MM.1S (cell line): ENCODE results near the gene CERT1.

ENCODE experiments used
- DNase-seq: peaks from one replicate; pipeline ENCODE4 v3.0.0-alpha.2; 2015
- H2AFZ ChIP-seq: fragments of 300-600 bp; sonication (generic); 2 replicates; pipeline ENCODE4 v1.6.0; 2016; ENCODE audit warnings: antibody characterized with exemption, low read length
- H3F3A ChIP-seq: fragments of 300-600 bp; sonication (generic); 2 replicates; pipeline ENCODE4 v1.6.1; 2016; ENCODE audit warnings: mild to moderate bottlenecking, antibody characterized with exemption, low read length, moderate library complexity, mixed read lengths; ENCODE audit not compliant: insufficient read depth
- H3K27ac ChIP-seq: fragments of 300-600 bp; sonication (generic); 2 replicates; pipeline ENCODE4 v1.5.1; 2016; ENCODE audit warnings: mild to moderate bottlenecking, low read length
- H3K27me3 ChIP-seq: fragments of 300-600 bp; sonication (generic); replicated peaks from 2 replicates; pipeline ENCODE4 v1.6.0; 2016; ENCODE audit warnings: low read length; ENCODE audit not compliant: insufficient read depth
- H3K36me3 ChIP-seq: fragments of 300-600 bp; sonication (generic); replicated peaks from 2 replicates; pipeline ENCODE4 v1.6.1; 2016; ENCODE audit warnings: mild to moderate bottlenecking, low read length, mixed read lengths; ENCODE audit not compliant: insufficient read depth
- H3K4me1 ChIP-seq: fragments of 300-600 bp; sonication (generic); 2 replicates; pipeline ENCODE4 v1.6.1; 2016; ENCODE audit warnings: low read length, mixed read lengths
- H3K4me2 ChIP-seq: fragments of 300-600 bp; sonication (generic); 2 replicates; pipeline ENCODE4 v1.6.0; 2016; ENCODE audit warnings: low read depth, low read length
- H3K4me3 ChIP-seq: fragments of 300-600 bp; sonication (generic); 2 replicates; pipeline ENCODE4 v1.5.1; 2016; ENCODE audit warnings: low read length, mixed read lengths
- H3K79me2 ChIP-seq: fragments of 300-600 bp; sonication (generic); 2 replicates; pipeline ENCODE4 v1.6.1; 2016; ENCODE audit warnings: mixed run types, low read length, mixed read lengths
- H3K9ac ChIP-seq: fragments of 300-600 bp; sonication (generic); 2 replicates; pipeline ENCODE4 v1.6.1; 2016; ENCODE audit warnings: low read length, mixed read lengths
- H3K9me2 ChIP-seq: fragments of 300-600 bp; sonication (generic); replicated peaks from 2 replicates; pipeline ENCODE4 v1.6.1; 2016; ENCODE audit warnings: mild to moderate bottlenecking, low read length, mixed read lengths; ENCODE audit not compliant: insufficient read depth
- H3K9me3 ChIP-seq: fragments of 300-600 bp; sonication (generic); replicated peaks from 2 replicates; pipeline ENCODE4 v1.6.1; 2016; ENCODE audit warnings: mild to moderate bottlenecking, low read length, mixed read lengths; ENCODE audit not compliant: insufficient read depth
- H4K20me1 ChIP-seq: fragments of 300-600 bp; sonication (generic); 2 replicates; pipeline ENCODE4 v1.6.1; 2016; ENCODE audit warnings: mild to moderate bottlenecking, low read length, moderate library complexity, mixed read lengths; ENCODE audit not compliant: insufficient read depth
- EZH2 ChIP-seq: fragments of 300-600 bp; sonication (generic); optimal IDR thresholded peaks from 2 replicates; pipeline ENCODE3; 2017; ENCODE audit warnings: low read depth, mild to moderate bottlenecking, antibody characterized with exemption, low read length, mixed read lengths
- EZH2phosphoT487 ChIP-seq: fragments of 300-600 bp; sonication (generic); IDR thresholded peaks from 2 replicates; pipeline ENCODE4 v1.6.1; 2018; ENCODE audit warnings: antibody characterized with exemption, low read length
- TF ChIP-seq, protein P1 (sequence below): fragments of 300-600 bp; sonication (generic); IDR thresholded peaks from 2 replicates; pipeline ENCODE4 v1.5.1; 2016; ENCODE audit warnings: antibody characterized with exemption, low read length, mixed read lengths

Gene CERT1

DNA sequence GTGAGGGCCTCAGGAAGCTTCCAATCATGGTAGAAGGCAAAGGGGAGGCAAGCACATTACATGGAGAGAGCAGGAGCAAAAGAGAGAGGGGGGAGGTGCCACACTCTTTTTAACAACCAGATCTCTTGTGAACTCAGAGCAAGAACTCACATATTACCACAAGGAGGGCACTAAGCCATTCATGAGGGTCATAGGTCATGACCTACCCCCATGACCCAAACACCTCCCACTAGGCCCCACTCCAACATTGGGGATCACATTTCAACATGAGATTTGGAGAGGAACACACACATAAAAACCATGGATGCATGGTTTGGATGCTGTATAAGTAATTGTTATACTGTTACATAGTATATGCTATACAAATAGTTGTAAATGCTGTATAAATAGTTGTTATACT is 17.8 kb upstream of the CERT1 start:
- Histone ChIP-seq H3K9me2 (no peaks in the 10 kb centered on the region), H3K27me3 (no peaks in the 10 kb centered on the region), H3K36me3 (no peaks in the 10 kb centered on the region; the same call in 1 of the 2 replicates), H3K79me2 (peaks cover 25% of the 10 kb centered on the region), H2AFZ (no peak overlapping the region), H3K4me1 (peaks cover 8% of the 10 kb centered on the region; the same call in 1 of the 2 replicates), H3K27ac (no peak overlapping the region), H3K4me3 (no peak overlapping the region), H3K9me3 (no peaks in the 10 kb centered on the region), H3K4me2 (no peak overlapping the region), H3F3A (peaks cover 5% of the 10 kb centered on the region; the same call in 1 of the 2 replicates), H3K9ac (no peak overlapping the region), H4K20me1 (no peaks in the 10 kb centered on the region)
- no peak for DNase-seq
- TF ChIP-seq EZH2phosphoT487 (no peak), EZH2 (no peak)
- TF ChIP-seq, protein P1, sequence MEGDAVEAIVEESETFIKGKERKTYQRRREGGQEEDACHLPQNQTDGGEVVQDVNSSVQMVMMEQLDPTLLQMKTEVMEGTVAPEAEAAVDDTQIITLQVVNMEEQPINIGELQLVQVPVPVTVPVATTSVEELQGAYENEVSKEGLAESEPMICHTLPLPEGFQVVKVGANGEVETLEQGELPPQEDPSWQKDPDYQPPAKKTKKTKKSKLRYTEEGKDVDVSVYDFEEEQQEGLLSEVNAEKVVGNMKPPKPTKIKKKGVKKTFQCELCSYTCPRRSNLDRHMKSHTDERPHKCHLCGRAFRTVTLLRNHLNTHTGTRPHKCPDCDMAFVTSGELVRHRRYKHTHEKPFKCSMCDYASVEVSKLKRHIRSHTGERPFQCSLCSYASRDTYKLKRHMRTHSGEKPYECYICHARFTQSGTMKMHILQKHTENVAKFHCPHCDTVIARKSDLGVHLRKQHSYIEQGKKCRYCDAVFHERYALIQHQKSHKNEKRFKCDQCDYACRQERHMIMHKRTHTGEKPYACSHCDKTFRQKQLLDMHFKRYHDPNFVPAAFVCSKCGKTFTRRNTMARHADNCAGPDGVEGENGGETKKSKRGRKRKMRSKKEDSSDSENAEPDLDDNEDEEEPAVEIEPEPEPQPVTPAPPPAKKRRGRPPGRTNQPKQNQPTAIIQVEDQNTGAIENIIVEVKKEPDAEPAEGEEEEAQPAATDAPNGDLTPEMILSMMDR: no peak

GRCh38 chr5:75526070-75526469 is 14.6 kb upstream of the CERT1 start:
- no peaks in the 10 kb centered on the region; the same call in 1 of the 2 replicates for H3K36me3 ChIP-seq
- H3K4me2 ChIP-seq: no peak overlapping the region
- H3K27me3 ChIP-seq: no peaks in the 10 kb centered on the region
- DNase-seq: no peak
- no peak overlapping the region for H3K27ac ChIP-seq
- H2AFZ ChIP-seq: no peak overlapping the region
- no peaks in the 10 kb centered on the region for H3K9me2 ChIP-seq
- TF ChIP-seq EZH2 (no peak), EZH2phosphoT487 (no peak)
- TF ChIP-seq, protein P1: no peak
- H3K9ac ChIP-seq: no peak overlapping the region
- H3K79me2 ChIP-seq: peaks cover 32% of the 10 kb centered on the region
- no peaks in the 10 kb centered on the region for H4K20me1 ChIP-seq
- no peaks in the 10 kb centered on the region for H3K9me3 ChIP-seq
- no peak overlapping the region for H3K4me3 ChIP-seq
- H3K4me1 ChIP-seq: peaks cover 24% of the 10 kb centered on the region
- H3F3A ChIP-seq: peaks cover 11% of the 10 kb centered on the region

DNA sequence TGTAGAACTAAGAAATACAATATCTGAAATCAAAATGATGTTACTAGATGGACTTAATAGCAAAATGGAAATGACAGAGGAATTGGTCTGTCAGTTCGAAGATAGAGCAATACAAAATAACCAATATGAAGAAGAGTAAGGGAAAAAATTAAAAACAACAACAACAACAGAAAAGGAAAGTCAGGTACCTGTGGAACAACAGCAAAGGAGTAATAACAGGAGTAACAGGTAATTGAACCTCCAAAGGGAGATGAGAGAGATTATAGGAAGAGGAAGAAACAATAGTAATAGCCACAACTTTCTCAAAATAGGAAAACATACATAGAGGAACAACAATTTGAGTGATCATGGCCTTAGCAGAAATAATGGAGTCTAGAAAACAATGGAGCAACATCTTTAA is 13.9 kb upstream of the CERT1 start:
- Histone ChIP-seq H3K9me2 (no peaks in the 10 kb centered on the region), H3K4me1 (peaks cover 24% of the 10 kb centered on the region), H3F3A (peaks cover 11% of the 10 kb centered on the region), H3K27ac (no peak overlapping the region), H4K20me1 (no peaks in the 10 kb centered on the region), H3K4me2 (no peak overlapping the region), H3K79me2 (peaks cover 38% of the 10 kb centered on the region), H3K36me3 (no peaks in the 10 kb centered on the region; the same call in 1 of the 2 replicates), H3K27me3 (no peaks in the 10 kb centered on the region), H3K9me3 (no peaks in the 10 kb centered on the region), H3K4me3 (no peak overlapping the region), H2AFZ (no peak overlapping the region), H3K9ac (no peak overlapping the region)
- TF ChIP-seq, protein P1: no peak
- TF ChIP-seq EZH2phosphoT487: no peak
- no peak for TF ChIP-seq EZH2
- DNase-seq: no peak
